H1 (cell line): ENCODE measurements around the gene GPS1. TPM values are rescaled to one million over a fixed set of nuclear protein-coding genes. Genes with fewer than 3 reads are reported as not detected.

Experiments
- CTCF ChIA-PET: fragments of 300-600 bp; sonication (Branson Sonifier 250); formaldehyde crosslinking; loops from one replicate; lab custom pipeline; 2021; ENCODE audit not compliant: partially characterized antibody; lab: Charles Lee
- POLR2A ChIA-PET: fragments of 300-600 bp; sonication (Branson Sonifier 250); formaldehyde crosslinking; loops from one replicate; lab custom pipeline; 2021; ENCODE audit warnings: inconsistent platforms; ENCODE audit not compliant: partially characterized antibody; lab: Charles Lee
- DNase-seq, 2 experiments: peaks; one replicate each; pipeline versions ENCODE4 v3.0.0 to v3.0.0-alpha.2; 2010 to 2022; ENCODE audit warnings: low spot score in 2 of 2, low read depth in 1 of 2, mixed read lengths in 1 of 2
- FAIRE-seq: peaks from 2 replicates; lab custom pipeline; 2011; peaks lifted over from hg19 to GRCh38; lab: Jason Lieb, UNC
- H2AFZ ChIP-seq: 2 replicates; pipeline ENCODE4 v1.8.1; 2012; ENCODE audit warnings: low read length, inconsistent platforms
- H2AK5ac ChIP-seq: 2 replicates; pipeline ENCODE4 v1.6.1; 2013; ENCODE audit warnings: low read depth, low read length
- H2BK120ac ChIP-seq: replicated peaks from 2 replicates; pipeline ENCODE3; 2013; ENCODE audit warnings: low read depth, low read length, inconsistent platforms
- H2BK12ac ChIP-seq: 2 replicates; pipeline ENCODE4 v1.6.1; 2013; ENCODE audit warnings: low read depth, low read length
- H2BK15ac ChIP-seq: 2 replicates; pipeline ENCODE4 v1.6.1; 2013; ENCODE audit warnings: low read length
- H2BK20ac ChIP-seq: 2 replicates; pipeline ENCODE4 v1.6.1; 2013; ENCODE audit warnings: low read length
- H2BK5ac ChIP-seq: 2 replicates; pipeline ENCODE4 v1.6.1; 2013; ENCODE audit warnings: low read depth, low read length
- H3K14ac ChIP-seq: 2 replicates; pipeline ENCODE4 v1.6.1; 2013; ENCODE audit warnings: inconsistent platforms; ENCODE audit not compliant: insufficient read length
- H3K18ac ChIP-seq: 2 replicates; pipeline ENCODE4 v1.6.1; 2013; ENCODE audit warnings: low read length; ENCODE audit errors: extremely low read depth
- H3K23ac ChIP-seq: 2 replicates; pipeline ENCODE4 v1.6.1; 2013; ENCODE audit warnings: inconsistent platforms; ENCODE audit not compliant: insufficient read length
- H3K23me2 ChIP-seq: 2 replicates; pipeline ENCODE4 v1.6.1; 2013; ENCODE audit warnings: low read depth, low read length
- H3K27ac ChIP-seq: 2 replicates; pipeline ENCODE4 v1.6.1; 2011; ENCODE audit warnings: low read depth, low read length, inconsistent platforms
- H3K27me3 ChIP-seq, 4 experiments: replicated peaks in 1 of 4; 1 replicate in 1 of 4; 2 replicates in 3 of 4; pipeline versions ENCODE4 v1.6.1 to v1.8.1; 2011 to 2013; ENCODE audit warnings: low read length in 3 of 4, mild to moderate bottlenecking in 3 of 4, inconsistent platforms in 2 of 4, mixed read lengths in 2 of 4, moderate library complexity in 1 of 4; ENCODE audit not compliant: control insufficient read depth in 3 of 4, insufficient read depth in 3 of 4; ENCODE audit errors: extremely low read depth in 1 of 4
- H3K36me3 ChIP-seq, 4 experiments: 2 replicates each; pipeline versions ENCODE4 v1.6.1 to v1.8.1; 2011 to 2013; ENCODE audit warnings: mild to moderate bottlenecking in 4 of 4, low read length in 3 of 4, moderate library complexity in 2 of 4, control low read depth in 1 of 4, inconsistent platforms in 1 of 4; ENCODE audit not compliant: insufficient read depth in 4 of 4, control insufficient read depth in 2 of 4
- H3K4ac ChIP-seq: replicated peaks from 2 replicates; pipeline ENCODE3; 2013; ENCODE audit warnings: low read length, low read depth, mixed read lengths, inconsistent platforms; ENCODE audit not compliant: insufficient read length
- H3K4me1 ChIP-seq, 4 experiments: replicated peaks in 1 of 4; 1 replicate in 1 of 4; 2 replicates in 3 of 4; pipeline versions ENCODE4 v1.6.1 to v1.8.1; 2011 to 2013; ENCODE audit warnings: low read length in 3 of 4, inconsistent platforms in 2 of 4, mixed read lengths in 1 of 4; ENCODE audit not compliant: insufficient read depth in 4 of 4, control insufficient read depth in 3 of 4
- H3K4me2 ChIP-seq, 2 experiments: 2 replicates each; pipeline versions ENCODE4 v1.6.1 to v1.8.1; 2011 to 2013; ENCODE audit warnings: low read depth in 2 of 2, low read length in 2 of 2, control low read depth in 1 of 2, inconsistent platforms in 1 of 2, mild to moderate bottlenecking in 1 of 2; ENCODE audit not compliant: insufficient read depth in 1 of 2
- H3K4me3 ChIP-seq, 4 experiments: fragments of 200-600, 300-600 bp in 1 of 4; sonication (generic), shearing (Covaris generic), sonication (Bioruptor Twin) in 1 of 4; 2 replicates each; pipeline versions ENCODE4 v1.5.1 to v1.8.1; 2011 to 2016; ENCODE audit warnings: low read length in 4 of 4, low read depth in 3 of 4, control low read depth in 2 of 4, inconsistent platforms in 2 of 4, mild to moderate bottlenecking in 2 of 4, mixed read lengths in 1 of 4, moderate library complexity in 1 of 4; ENCODE audit not compliant: insufficient read depth in 2 of 4; ENCODE audit errors: extremely low read depth in 1 of 4
- H3K56ac ChIP-seq: replicated peaks from 2 replicates; pipeline ENCODE3; 2013; ENCODE audit warnings: low read depth, mild to moderate bottlenecking, mixed read lengths, low read length, inconsistent platforms; ENCODE audit not compliant: insufficient read length
- H3K79me1 ChIP-seq: 2 replicates; pipeline ENCODE4 v1.6.1; 2013; ENCODE audit warnings: low read depth, low read length, control low read depth
- H3K79me2 ChIP-seq, 2 experiments: 2 replicates each; pipeline versions ENCODE4 v1.6.1 to v1.8.1; 2012 to 2013; ENCODE audit warnings: low read length in 2 of 2, mild to moderate bottlenecking in 2 of 2, inconsistent platforms in 1 of 2; ENCODE audit not compliant: insufficient read depth in 2 of 2, control insufficient read depth in 1 of 2
- H3K9ac ChIP-seq, 4 experiments: replicated peaks in 1 of 4; 1 replicate in 1 of 4; 2 replicates in 3 of 4; pipeline versions ENCODE4 v1.6.1 to v1.8.1; 2011 to 2013; ENCODE audit warnings: low read depth in 3 of 4, low read length in 3 of 4, control low read depth in 2 of 4, mild to moderate bottlenecking in 2 of 4, moderate library complexity in 2 of 4, inconsistent platforms in 1 of 4; ENCODE audit errors: extremely low read depth in 1 of 4
- H3K9me3 ChIP-seq, 2 experiments: 2 replicates each; pipeline versions ENCODE4 v1.6.1 to v1.8.1; 2012 to 2013; ENCODE audit warnings: mild to moderate bottlenecking in 2 of 2, moderate library complexity in 2 of 2, control low read depth in 1 of 2, inconsistent platforms in 1 of 2, low read depth in 1 of 2, low read length in 1 of 2, mixed read lengths in 1 of 2; ENCODE audit not compliant: insufficient read depth in 2 of 2
- H4K20me1 ChIP-seq, 2 experiments: replicated peaks in 1 of 2; 2 replicates each; pipeline versions ENCODE3 to v1.8.1; 2011 to 2013; ENCODE audit warnings: inconsistent platforms in 2 of 2, low read length in 2 of 2, mild to moderate bottlenecking in 1 of 2; ENCODE audit not compliant: insufficient read depth in 2 of 2, control insufficient read depth in 1 of 2
- H4K5ac ChIP-seq: 2 replicates; pipeline ENCODE4 v1.6.1; 2013; ENCODE audit warnings: low read length, low read depth, mixed read lengths, inconsistent platforms; ENCODE audit not compliant: insufficient read length
- H4K8ac ChIP-seq: 2 replicates; pipeline ENCODE4 v1.8.0; 2013; ENCODE audit warnings: mild to moderate bottlenecking, moderate library complexity, low read length, inconsistent platforms; ENCODE audit not compliant: insufficient read depth; ENCODE audit errors: extremely low read depth
- H4K91ac ChIP-seq: replicated peaks from 2 replicates; pipeline ENCODE3; 2013; ENCODE audit warnings: low read length, mixed read lengths, inconsistent platforms; ENCODE audit not compliant: insufficient read length
- CBX5 ChIP-seq: fragments of 300-800, 300-1000 bp; sonication (generic); IDR thresholded peaks from 2 replicates; pipeline ENCODE4 v1.7.1; 2016; ENCODE audit warnings: antibody characterized with exemption, low read length, low read depth
- E2F6 ChIP-seq: IDR thresholded peaks from 2 replicates; pipeline ENCODE4 v1.6.1; 2012; ENCODE audit warnings: inconsistent platforms
- HDAC2 ChIP-seq, 2 experiments: fragments of 300-600 bp in 1 of 2; sonication (generic) in 1 of 2; IDR thresholded peaks; 2 replicates each; pipeline ENCODE4 v1.6.1; 2011 to 2012; ENCODE audit warnings: low read depth in 2 of 2, low read length in 2 of 2, mild to moderate bottlenecking in 2 of 2, moderate library complexity in 2 of 2, borderline replicate concordance in 1 of 2, inconsistent platforms in 1 of 2
- KDM1A ChIP-seq: fragments of 200-600, 300-600 bp; sonication (generic); IDR thresholded peaks from 2 replicates; pipeline ENCODE4 v1.7.1; 2016; ENCODE audit warnings: mild to moderate bottlenecking, low read length, borderline replicate concordance
- KDM5A ChIP-seq: fragments of 200-600 bp; IDR thresholded peaks from 2 replicates; pipeline ENCODE4 v1.7.1; 2012; ENCODE audit warnings: mild to moderate bottlenecking, low read length, inconsistent platforms, mixed read lengths
- NANOG ChIP-seq: IDR thresholded peaks from 2 replicates; pipeline ENCODE4 v1.6.1; 2011; ENCODE audit warnings: low read length, low read depth, mild to moderate bottlenecking, inconsistent platforms; ENCODE audit not compliant: insufficient read depth, poor library complexity, severe bottlenecking
- POLR2A ChIP-seq, 2 experiments: IDR thresholded peaks; 1 replicate in 1 of 2; 2 replicates in 1 of 2; pipeline ENCODE4 v1.6.1; 2011; ENCODE audit warnings: low read depth in 2 of 2, low read length in 2 of 2, mild to moderate bottlenecking in 2 of 2; ENCODE audit errors: control extremely low read depth in 1 of 2
- SIRT6 ChIP-seq: IDR thresholded peaks from one replicate; pipeline ENCODE4 v1.7.1; 2012; ENCODE audit warnings: low read length, inconsistent platforms
- SRF ChIP-seq: IDR thresholded peaks from 2 replicates; pipeline ENCODE4 v1.6.1; 2011; ENCODE audit warnings: mild to moderate bottlenecking, low read depth, low read length, moderate library complexity
- SUZ12 ChIP-seq: fragments of 200-600 bp; sonication (generic); IDR thresholded peaks from 2 replicates; pipeline ENCODE4 v1.6.1; 2012; ENCODE audit warnings: mild to moderate bottlenecking, inconsistent platforms, low read length, moderate library complexity, mixed read lengths
- TCF12 ChIP-seq: IDR thresholded peaks from 2 replicates; pipeline ENCODE4 v1.6.1; 2011; ENCODE audit warnings: low read depth, mild to moderate bottlenecking, low read length
- TEAD4 ChIP-seq: IDR thresholded peaks from 2 replicates; pipeline ENCODE4 v1.6.1; 2012; ENCODE audit warnings: low read depth, low read length, inconsistent platforms, mixed read lengths
- YY1 ChIP-seq: IDR thresholded peaks from 2 replicates; pipeline ENCODE4 v1.6.1; 2011; ENCODE audit warnings: low read depth, mild to moderate bottlenecking, low read length
- WGBS, 2 experiments: shearing (Covaris generic) in 1 of 2; methylation state at CpG; one replicate each; pipeline versions ENCODE4 v1.1.6 to v1.1.7; 2013 to 2015; ENCODE audit warnings: low lambda C conversion rate in 2 of 2, mixed read lengths in 2 of 2, inconsistent platforms in 1 of 2, low coverage in 1 of 2, missing lambda C conversion rate in 1 of 2; ENCODE audit not compliant: insufficient replicate concordance in 2 of 2, insufficient coverage in 1 of 2, insufficient read length in 1 of 2; ENCODE audit errors: extremely low coverage in 1 of 2, missing lambda C conversion rate in 1 of 2; 5-methylcytosine and 5-hydroxymethylcytosine counted together
- polyA plus RNA-seq, 7 experiments: library from polyadenylated mRNA; depleted of rRNA in 3 of 7; stranded (reverse) in 5 of 7; unstranded in 2 of 7; fragments of >200 nt in 5 of 7; fragments of 200-250 nt in 2 of 7; gene quantifications; 1 replicate in 5 of 7; 2 replicates in 1 of 7; 4 replicates in 1 of 7; pipeline versions ENCODE4 v1.2.1 to v1.2.3, GENCODE V29; 2011 to 2013; ENCODE audit warnings: missing spikeins in 2 of 7, mixed read lengths in 2 of 7
- total RNA-seq: library from RNA; stranded (reverse); fragmentation: NEBNext Ultra II Directional; extraction: Animal tissue kit (Norgen Biotek cat#: 25700); gene quantifications from 2 replicates; pipeline ENCODE4 v1.2.1, GENCODE V29; 2021

Gene GPS1
- total and polyA plus RNA-seq, 2 of the 8 experiments (the other 6 are each of a cell fraction or from before 2014, with no cell fraction given): 153 to 277 TPM

- H2AK5ac ChIP-seq: no peak overlapping the region
- TF ChIP-seq POLR2A (IDR thresholded peaks at IDR 0.05; ENCODE audit: control extremely low read depth in 1 of 2, low read depth in 2 of 2, low read length in 2 of 2): no peak
- no peak for TF ChIP-seq YY1
- no peak for TF ChIP-seq TCF12
- no peak for TF ChIP-seq SUZ12
- no peak for TF ChIP-seq SRF
- TF ChIP-seq TEAD4: no peak
- TF ChIP-seq NANOG: no peak
- TF ChIP-seq CBX5: no peak
- TF ChIP-seq KDM5A: no peak
- no peak for TF ChIP-seq KDM1A
- TF ChIP-seq HDAC2 (IDR thresholded peaks at IDR 0.05; ENCODE audit: borderline replicate concordance in 1 of 2, low read depth in 2 of 2, low read length in 2 of 2): no peak
- no peak for TF ChIP-seq E2F6
- TF ChIP-seq SIRT6: no peak
Measured at GRCh38 chr17:82045936-82046484, 5.7 kb upstream of the GPS1 start.

More at GRCh38 chr17:82045936-82046484, 5.7 kb upstream of the GPS1 start:
- Histone ChIP-seq H2BK5ac (0 out of 2 replicates have a peak overlapping the region, but pooled peaks have one; percentile 10), H3K4me2 (no peak overlapping the region), H3K14ac (no peak overlapping the region), H2BK120ac (no peak overlapping the region), H3K36me3 (peaks cover 0 to 8% (median 2%) of the 10 kb centered on the region in 4 experiments; a peak in 3 of 8 replicates), H3K27ac (no peak overlapping the region), H3K4me1 (peaks cover 0 to 19% (median 10%) of the 10 kb centered on the region in 4 experiments; a peak in 5 of 7 replicates), H3K79me1 (no peaks in the 10 kb centered on the region; the same call in 1 of the 2 replicates), H2BK15ac (no peak overlapping the region), H3K9ac (no peak overlapping the region; a peak in 1 of 7 replicates), H3K27me3 (peaks cover 0 to 4% (median 0%) of the 10 kb centered on the region in 4 experiments; a peak in 1 of 7 replicates), H3K79me2 (no peaks in the 10 kb centered on the region), H3K23ac (no peak overlapping the region), H3K4me3 (no peak overlapping the region), H3K9me3 (no peaks in the 10 kb centered on the region), H4K91ac (no peak overlapping the region), H4K5ac (no peak overlapping the region), H3K23me2 (peaks cover 3% of the 10 kb centered on the region; the same call in 1 of the 2 replicates), H2AFZ (no peak overlapping the region), H3K56ac (no peak overlapping the region), H3K18ac (no peak overlapping the region), H3K4ac (no peak overlapping the region), H2BK20ac (no peak overlapping the region), H4K20me1 (peaks cover 0 to 8% of the 10 kb centered on the region in 2 experiments), H2BK12ac (no peak overlapping the region), H4K8ac (no peak overlapping the region)
- POLR2A ChIA-PET: interaction anchor here (0.9 kb wide), 1 partner anchor 10 kb away, joined by 3 read pairs; no protein-coding TSS in a partner anchor
- DNase-seq (no peak), FAIRE-seq (no peak)
- CTCF ChIA-PET: no interaction called here
- WGBS, 2 experiments: 91% methylated on average over 14 of the region's 14 CpGs; no CpG with 5 or more reads in 1 of the 2 experiments
